Tibial artery (tissue), 4 donors: ENCODE data around the gene IDH3A.

ENCODE experiments used
- DNase-seq, 2 donors: peaks; one replicate each; pipeline ENCODE4 v3.0.0-alpha.2; 2019
- H3K27ac ChIP-seq, 2 donors: fragments of 200-600 bp; sonication (generic) in 1 of 2; 1 replicate in 1 of 2; 2 replicates in 1 of 2; pipeline ENCODE4 v1.5.1; 2018 to 2019; ENCODE audit warnings: mild to moderate bottlenecking in 1 of 2
- H3K27me3 ChIP-seq, 2 donors: fragments of 200-600 bp; sonication (generic) in 1 of 2; one replicate each; pipeline versions ENCODE4 v1.5.1 to v1.6.0; 2016 to 2019
- H3K36me3 ChIP-seq, 3 donors: fragments of 200-600 bp; sonication (generic) in 2 of 3; one replicate each; pipeline ENCODE4 v1.5.1; 2016 to 2019; ENCODE audit warnings: mild to moderate bottlenecking in 2 of 3
- H3K4me1 ChIP-seq, 4 donors: fragments of 200-600 bp; sonication (generic) in 2 of 4; 1 replicate in 3 of 4; 2 replicates in 1 of 4; pipeline ENCODE4 v1.5.1; 2016 to 2019
- H3K4me3 ChIP-seq, 2 donors: fragments of 200-600 bp; sonication (generic) in 1 of 2; 1 replicate in 1 of 2; 2 replicates in 1 of 2; pipeline ENCODE4 v1.5.1; 2018 to 2019; ENCODE audit warnings: mild to moderate bottlenecking in 2 of 2
- H3K9me3 ChIP-seq, 3 donors: fragments of 200-600 bp; sonication (generic) in 1 of 3; one replicate each; pipeline ENCODE4 v1.5.1; 2016 to 2019
- CTCF ChIP-seq, 2 experiments: fragments of 200-600 bp in 1 of 2; fragments of 450-650 bp in 1 of 2; IDR thresholded peaks; one replicate each; pipeline ENCODE4 v1.5.1; 2017 to 2019; ENCODE audit warnings: antibody characterized with exemption in 2 of 2, mild to moderate bottlenecking in 1 of 2, moderate library complexity in 1 of 2
- intact Hi-C: fragments of 100-400 bp; cut with DNase I; formaldehyde crosslinking; loops from one replicate; pipeline ENCODE4 v1.15.0; 2023; ENCODE audit warnings: low total_unique reads

The IDH3A gene

GRCh38 chr15:78112551-78112950, 36.6 kb upstream of the IDH3A start:
- TF ChIP-seq CTCF (IDR thresholded peaks at IDR 0.05): no peak
- no peak for DNase-seq
- Histone ChIP-seq H3K27me3 (no peaks in the 10 kb centered on the region), H3K27ac (no peak overlapping the region), H3K36me3 (no peaks in the 10 kb centered on the region), H3K9me3 (no peaks in the 10 kb centered on the region), H3K4me1 (no peaks in the 10 kb centered on the region), H3K4me3 (no peak overlapping the region)
- intact Hi-C loops: loop anchor here (5.0 kb wide), 2 partner anchors 85 to 130 kb away; no protein-coding TSS in a partner anchor

- Histone ChIP-seq H3K27me3 (no peaks in the 10 kb centered on the region), H3K4me1 (no peaks in the 10 kb centered on the region), H3K27ac (no peak overlapping the region), H3K4me3 (no peak overlapping the region), H3K36me3 (no peaks in the 10 kb centered on the region), H3K9me3 (no peaks in the 10 kb centered on the region)
- DNase-seq: no peak
- intact Hi-C loops: loop anchor here (10.0 kb wide), 1 partner anchor 304 kb away; no protein-coding TSS in a partner anchor
- TF ChIP-seq CTCF (IDR thresholded peaks at IDR 0.05): no peak
These were observed 28.6 kb upstream of the IDH3A start for GRCh38 chr15:78120523-78120922.

GRCh38 chr15:78125267-78125666, 23.9 kb upstream of the IDH3A start:
- no peak overlapping the region for H3K27ac ChIP-seq
- intact Hi-C loops: loop anchor here (10.0 kb wide), 1 partner anchor 300 kb away; no protein-coding TSS in a partner anchor
- no peak for TF ChIP-seq CTCF (IDR thresholded peaks at IDR 0.05)
- H3K4me1 ChIP-seq: no peaks in the 10 kb centered on the region
- H3K9me3 ChIP-seq: no peaks in the 10 kb centered on the region
- H3K27me3 ChIP-seq: no peaks in the 10 kb centered on the region
- H3K36me3 ChIP-seq: no peaks in the 10 kb centered on the region
- no peak for DNase-seq
- H3K4me3 ChIP-seq: no peak overlapping the region

- no peak for DNase-seq
- peaks cover 0 to 19% (median 9%) of the 10 kb centered on the region in 4 donors for H3K4me1 ChIP-seq
- H3K36me3 ChIP-seq: no peaks in the 10 kb centered on the region
- no peaks in the 10 kb centered on the region for H3K9me3 ChIP-seq
- no peak for TF ChIP-seq CTCF (IDR thresholded peaks at IDR 0.05)
- no peak overlapping the region for H3K4me3 ChIP-seq
- no peak overlapping the region for H3K27ac ChIP-seq
- intact Hi-C loops: loop anchor here (10.0 kb wide), 1 partner anchor 297 kb away; no protein-coding TSS in a partner anchor
- no peaks in the 10 kb centered on the region for H3K27me3 ChIP-seq
These were observed 21.3 kb upstream of the IDH3A start for GRCh38 chr15:78127882-78128281.

GRCh38 chr15:78129077-78129750, 19.9 kb upstream of the IDH3A start:
- Histone ChIP-seq H3K4me1 (peaks cover 0 to 19% (median 9%) of the 10 kb centered on the region in 4 donors), H3K27me3 (no peaks in the 10 kb centered on the region), H3K4me3 (no peak overlapping the region), H3K27ac (no peak overlapping the region), H3K36me3 (no peaks in the 10 kb centered on the region), H3K9me3 (no peaks in the 10 kb centered on the region)
- intact Hi-C loops: loop anchor here (10.0 kb wide), 1 partner anchor 296 kb away; no protein-coding TSS in a partner anchor
- DNase-seq: no peak
- TF ChIP-seq CTCF (IDR thresholded peaks at IDR 0.05): no peak
